HepG2 (cell line): ENCODE measurements around the gene SF3B6. TPM values are rescaled to one million over a fixed set of nuclear protein-coding genes. Genes with fewer than 3 reads are reported as not detected.

Experiments
- ATM ChIP-seq: fragments of 450-650 bp; IDR thresholded peaks from 2 replicates; pipeline ENCODE4 v1.7.1; 2017; ENCODE audit warnings: mild to moderate bottlenecking, borderline replicate concordance
- DMTF1 ChIP-seq: sonication (generic); formaldehyde crosslinking; IDR thresholded peaks from 2 replicates; pipeline ENCODE4 v1.4.0; 2020; ENCODE audit warnings: mild to moderate bottlenecking, missing genetic modification reagents
- FOSL2 ChIP-seq: sonication (generic); formaldehyde crosslinking; IDR thresholded peaks from 2 replicates; pipeline ENCODE4 v1.4.0; 2020; ENCODE audit warnings: missing genetic modification reagents
- FOXA1 ChIP-seq, 2 experiments: fragments of 450-650 bp in 1 of 2; sonication (generic) in 1 of 2; formaldehyde crosslinking in 1 of 2; IDR thresholded peaks; 2 replicates each; pipeline versions ENCODE4 v1.4.0 to v1.6.1; 2016 to 2020; ENCODE audit warnings: missing genetic modification reagents in 1 of 2
- HMG20A ChIP-seq: IDR thresholded peaks from 2 replicates; pipeline ENCODE4 v1.6.1; 2016; ENCODE audit warnings: borderline replicate concordance
- HOXD1 ChIP-seq: sonication (generic); formaldehyde crosslinking; IDR thresholded peaks from 2 replicates; pipeline ENCODE4 v1.5.0; 2020; ENCODE audit warnings: missing genetic modification reagents
- KLF9 ChIP-seq: IDR thresholded peaks from 2 replicates; pipeline ENCODE4 v1.6.1; 2016; ENCODE audit warnings: low read depth
- MIER2 ChIP-seq: IDR thresholded peaks from 2 replicates; pipeline ENCODE4 v1.6.1; 2016; ENCODE audit warnings: missing biosample characterization, missing genetic modification reagents
- PCBP1 ChIP-seq: fragments of 200-400 bp; formaldehyde crosslinking; IDR thresholded peaks from 2 replicates; pipeline ENCODE4 v1.6.1; 2017; ENCODE audit warnings: mild to moderate bottlenecking, low read depth, low read length, borderline replicate concordance
- POLR2A ChIP-seq, 2 experiments: IDR thresholded peaks; 2 replicates each; pipeline ENCODE4 v1.6.1; 2011; ENCODE audit warnings: low read depth in 2 of 2, low read length in 2 of 2, mild to moderate bottlenecking in 1 of 2, moderate library complexity in 1 of 2; ENCODE audit not compliant: insufficient read depth in 1 of 2
- SATB2 ChIP-seq: sonication (generic); formaldehyde crosslinking; IDR thresholded peaks from 2 replicates; pipeline ENCODE4 v1.5.0; 2020; ENCODE audit warnings: missing genetic modification reagents
- ZBTB38 ChIP-seq: sonication (generic); formaldehyde crosslinking; IDR thresholded peaks from 2 replicates; pipeline ENCODE4 v1.5.1; 2020; ENCODE audit warnings: mild to moderate bottlenecking, missing genetic modification reagents
- ZNF441 ChIP-seq: sonication (generic); formaldehyde crosslinking; IDR thresholded peaks from 2 replicates; pipeline ENCODE4 v1.7.0; 2021; ENCODE audit warnings: missing genetic modification reagents, borderline replicate concordance
- ZNF773 ChIP-seq: sonication (generic); formaldehyde crosslinking; IDR thresholded peaks from 2 replicates; pipeline ENCODE4 v1.4.0; 2020; ENCODE audit warnings: missing genetic modification reagents, borderline replicate concordance
- polyA plus RNA-seq, 8 experiments: library from polyadenylated mRNA; depleted of rRNA in 3 of 8; stranded (reverse) in 7 of 8; unstranded in 1 of 8; fragments of >200 nt; fragmentation: Illumina TruSeq in 4 of 8; extraction: Trizol in 4 of 8; gene quantifications; 2 replicates each; pipeline versions ENCODE4 v1.2.1 to v1.2.3, GENCODE V29; 2011 to 2016; ENCODE audit warnings: low read depth in 4 of 8, missing spikeins in 1 of 8, mixed read lengths in 1 of 8; ENCODE audit not compliant: insufficient read depth in 1 of 8
- total RNA-seq, 5 experiments: library from RNA; depleted of rRNA; stranded (reverse); fragments of >200 nt; fragmentation: Illumina TruSeq; extraction: Trizol; gene quantifications; 2 replicates each; pipeline ENCODE4 v1.2.3, GENCODE V29; 2016; ENCODE audit warnings: low read depth in 1 of 5
- TF ChIP-seq, protein P1 (sequence below): sonication (generic); formaldehyde crosslinking; IDR thresholded peaks from 2 replicates; pipeline ENCODE4 v1.5.0; 2020; ENCODE audit warnings: mild to moderate bottlenecking, missing genetic modification reagents, borderline replicate concordance
- TF ChIP-seq, protein P2 (sequence below): conservative IDR thresholded peaks from 2 replicates; pipeline ENCODE4 v1.6.1; 2018; ENCODE audit warnings: missing genetic modification reagents
- TF ChIP-seq, protein P3 (sequence below): sonication (generic); formaldehyde crosslinking; IDR thresholded peaks from 2 replicates; pipeline ENCODE4 v1.5.0; 2020; ENCODE audit warnings: missing genetic modification reagents

SF3B6 gene
- total and polyA plus RNA-seq, 2 of the 13 experiments (the other 11 are each of a cell fraction or from before 2014, with no cell fraction given), result 177 to 182 TPM

- peak; percentile 81 for TF ChIP-seq ZBTB38 (CRISPR knock-in tag)
- TF ChIP-seq FOSL2 (CRISPR knock-in tag), result no peak; the same call in 1 of the 2 replicates
- no peak for TF ChIP-seq SATB2 (CRISPR knock-in tag)
- no peak for TF ChIP-seq KLF9 (CRISPR knock-in tag)
- peak; percentile 63; the same call in 1 of the 2 replicates for TF ChIP-seq MIER2 (CRISPR knock-in tag)
- no peak for TF ChIP-seq ZNF773 (CRISPR knock-in tag)
- no peak for TF ChIP-seq FOXA1 (IDR thresholded peaks at IDR 0.05)
- no peak for TF ChIP-seq FOXA1 (CRISPR knock-in tag; IDR thresholded peaks at IDR 0.05)
- no peak for TF ChIP-seq HMG20A (CRISPR knock-in tag)
- TF ChIP-seq PCBP1, result peak; percentile 83; the same call in 1 of the 2 replicates
- peak; percentile 73 to 75 for TF ChIP-seq POLR2A (IDR thresholded peaks at IDR 0.05; ENCODE audit: insufficient read depth in 1 of 2, low read depth in 2 of 2, low read length in 2 of 2)
- TF ChIP-seq ATM, result no peak
- TF ChIP-seq, protein P1, sequence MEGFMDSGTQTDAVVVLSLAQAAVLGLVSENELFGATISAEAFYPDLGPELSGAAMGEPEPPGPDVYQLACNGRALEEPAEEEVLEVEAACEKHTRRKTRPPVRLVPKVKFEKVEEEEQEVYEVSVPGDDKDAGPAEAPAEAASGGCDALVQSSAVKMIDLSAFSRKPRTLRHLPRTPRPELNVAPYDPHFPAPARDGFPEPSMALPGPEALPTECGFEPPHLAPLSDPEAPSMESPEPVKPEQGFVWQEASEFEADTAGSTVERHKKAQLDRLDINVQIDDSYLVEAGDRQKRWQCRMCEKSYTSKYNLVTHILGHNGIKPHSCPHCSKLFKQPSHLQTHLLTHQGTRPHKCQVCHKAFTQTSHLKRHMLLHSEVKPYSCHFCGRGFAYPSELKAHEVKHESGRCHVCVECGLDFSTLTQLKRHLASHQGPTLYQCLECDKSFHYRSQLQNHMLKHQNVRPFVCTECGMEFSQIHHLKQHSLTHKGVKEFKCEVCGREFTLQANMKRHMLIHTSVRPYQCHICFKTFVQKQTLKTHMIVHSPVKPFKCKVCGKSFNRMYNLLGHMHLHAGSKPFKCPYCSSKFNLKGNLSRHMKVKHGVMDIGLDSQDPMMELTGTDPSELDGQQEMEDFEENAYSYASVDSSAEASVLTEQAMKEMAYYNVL (CRISPR knock-in tag), result peak; percentile 41; the same call in 1 of the 2 replicates
- TF ChIP-seq HOXD1 (CRISPR knock-in tag), result peak; percentile 60
- TF ChIP-seq, protein P2, sequence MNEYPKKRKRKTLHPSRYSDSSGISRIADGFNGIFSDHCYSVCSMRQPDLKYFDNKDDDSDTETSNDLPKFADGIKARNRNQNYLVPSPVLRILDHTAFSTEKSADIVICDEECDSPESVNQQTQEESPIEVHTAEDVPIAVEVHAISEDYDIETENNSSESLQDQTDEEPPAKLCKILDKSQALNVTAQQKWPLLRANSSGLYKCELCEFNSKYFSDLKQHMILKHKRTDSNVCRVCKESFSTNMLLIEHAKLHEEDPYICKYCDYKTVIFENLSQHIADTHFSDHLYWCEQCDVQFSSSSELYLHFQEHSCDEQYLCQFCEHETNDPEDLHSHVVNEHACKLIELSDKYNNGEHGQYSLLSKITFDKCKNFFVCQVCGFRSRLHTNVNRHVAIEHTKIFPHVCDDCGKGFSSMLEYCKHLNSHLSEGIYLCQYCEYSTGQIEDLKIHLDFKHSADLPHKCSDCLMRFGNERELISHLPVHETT (CRISPR knock-in tag), result no peak; the same call in 1 of the 2 replicates
- no peak for TF ChIP-seq ZNF441 (CRISPR knock-in tag)
- no peak for TF ChIP-seq DMTF1
- TF ChIP-seq, protein P3, sequence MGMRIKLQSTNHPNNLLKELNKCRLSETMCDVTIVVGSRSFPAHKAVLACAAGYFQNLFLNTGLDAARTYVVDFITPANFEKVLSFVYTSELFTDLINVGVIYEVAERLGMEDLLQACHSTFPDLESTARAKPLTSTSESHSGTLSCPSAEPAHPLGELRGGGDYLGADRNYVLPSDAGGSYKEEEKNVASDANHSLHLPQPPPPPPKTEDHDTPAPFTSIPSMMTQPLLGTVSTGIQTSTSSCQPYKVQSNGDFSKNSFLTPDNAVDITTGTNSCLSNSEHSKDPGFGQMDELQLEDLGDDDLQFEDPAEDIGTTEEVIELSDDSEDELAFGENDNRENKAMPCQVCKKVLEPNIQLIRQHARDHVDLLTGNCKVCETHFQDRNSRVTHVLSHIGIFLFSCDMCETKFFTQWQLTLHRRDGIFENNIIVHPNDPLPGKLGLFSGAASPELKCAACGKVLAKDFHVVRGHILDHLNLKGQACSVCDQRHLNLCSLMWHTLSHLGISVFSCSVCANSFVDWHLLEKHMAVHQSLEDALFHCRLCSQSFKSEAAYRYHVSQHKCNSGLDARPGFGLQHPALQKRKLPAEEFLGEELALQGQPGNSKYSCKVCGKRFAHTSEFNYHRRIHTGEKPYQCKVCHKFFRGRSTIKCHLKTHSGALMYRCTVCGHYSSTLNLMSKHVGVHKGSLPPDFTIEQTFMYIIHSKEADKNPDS (CRISPR knock-in tag), result no peak; the same call in 1 of the 2 replicates
These were observed 8.5 kb upstream of the SF3B6 start, which contains the start of gene TP53I3 (continued) for GRCh38 chr2:24084386-24085199.
